Activated CD4-positive, alpha-beta T cell treated with anti-CD3 and anti-CD28 coated beads, Interleukin-2, amount 50 U/mL, for 1 hour (primary cell): ENCODE data around the gene TMEM205.

Experiments
- DNase-seq: peaks from one replicate; pipeline ENCODE4 v3.0.0-alpha.2; 2020

TMEM205 gene

DNA sequence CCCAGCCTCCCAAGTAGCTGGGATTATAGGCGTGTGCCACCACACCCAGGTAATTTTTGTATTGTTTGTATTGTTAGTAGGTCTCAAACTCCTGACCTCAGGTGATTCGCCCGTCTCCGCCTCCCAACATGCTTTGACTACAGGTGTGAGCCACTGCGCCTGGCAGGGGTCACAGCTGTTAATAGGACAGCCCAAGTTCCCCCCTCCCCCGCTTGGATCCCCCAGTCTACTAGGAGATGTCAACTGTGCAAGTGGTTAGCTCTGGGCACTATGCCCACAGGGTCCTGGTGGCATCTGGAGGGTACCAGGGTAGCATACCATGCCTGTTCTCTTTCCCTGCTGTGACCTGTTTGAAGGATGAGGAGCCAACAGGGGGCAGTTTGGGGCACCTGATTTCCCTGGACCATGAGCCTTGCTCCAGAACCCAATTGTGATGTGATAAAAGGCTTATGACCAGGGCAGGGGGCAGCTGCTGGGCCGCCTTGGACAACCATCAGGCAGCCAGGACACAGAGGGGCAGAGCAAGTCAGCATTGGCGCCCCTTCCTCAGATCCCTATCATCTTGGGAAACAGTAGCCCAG lies 50.3 kb downstream of the TMEM205 start, which contains the start of gene TSPAN16:
TSPAN16 (plus strand) TSS at position 496 of the 581 bp plus-strand sequence. CDS start 138 bp downstream, outside the sequence.
- DNase-seq: no peak

DNA sequence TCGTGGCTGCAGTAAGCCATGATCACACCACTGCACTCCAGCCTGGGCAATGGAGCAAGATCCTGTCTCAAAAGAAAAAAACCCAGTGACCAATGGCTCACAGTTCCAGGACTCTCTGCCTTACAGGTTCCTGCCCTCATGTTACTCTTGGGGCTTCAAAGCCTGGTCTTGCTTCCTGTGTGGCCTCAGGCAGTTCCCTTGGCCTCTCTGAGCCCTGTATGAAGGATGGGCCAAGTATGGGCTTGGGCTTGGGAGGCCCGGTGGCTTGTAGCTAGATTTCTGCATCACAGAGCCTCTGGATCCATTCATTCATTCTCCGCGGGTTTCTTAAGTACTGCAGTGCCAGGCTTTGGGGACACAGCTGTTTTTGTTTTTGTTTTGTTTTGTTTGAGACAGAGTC lies 50.9 kb downstream of the TMEM205 start:
- no peak for DNase-seq

DNA sequence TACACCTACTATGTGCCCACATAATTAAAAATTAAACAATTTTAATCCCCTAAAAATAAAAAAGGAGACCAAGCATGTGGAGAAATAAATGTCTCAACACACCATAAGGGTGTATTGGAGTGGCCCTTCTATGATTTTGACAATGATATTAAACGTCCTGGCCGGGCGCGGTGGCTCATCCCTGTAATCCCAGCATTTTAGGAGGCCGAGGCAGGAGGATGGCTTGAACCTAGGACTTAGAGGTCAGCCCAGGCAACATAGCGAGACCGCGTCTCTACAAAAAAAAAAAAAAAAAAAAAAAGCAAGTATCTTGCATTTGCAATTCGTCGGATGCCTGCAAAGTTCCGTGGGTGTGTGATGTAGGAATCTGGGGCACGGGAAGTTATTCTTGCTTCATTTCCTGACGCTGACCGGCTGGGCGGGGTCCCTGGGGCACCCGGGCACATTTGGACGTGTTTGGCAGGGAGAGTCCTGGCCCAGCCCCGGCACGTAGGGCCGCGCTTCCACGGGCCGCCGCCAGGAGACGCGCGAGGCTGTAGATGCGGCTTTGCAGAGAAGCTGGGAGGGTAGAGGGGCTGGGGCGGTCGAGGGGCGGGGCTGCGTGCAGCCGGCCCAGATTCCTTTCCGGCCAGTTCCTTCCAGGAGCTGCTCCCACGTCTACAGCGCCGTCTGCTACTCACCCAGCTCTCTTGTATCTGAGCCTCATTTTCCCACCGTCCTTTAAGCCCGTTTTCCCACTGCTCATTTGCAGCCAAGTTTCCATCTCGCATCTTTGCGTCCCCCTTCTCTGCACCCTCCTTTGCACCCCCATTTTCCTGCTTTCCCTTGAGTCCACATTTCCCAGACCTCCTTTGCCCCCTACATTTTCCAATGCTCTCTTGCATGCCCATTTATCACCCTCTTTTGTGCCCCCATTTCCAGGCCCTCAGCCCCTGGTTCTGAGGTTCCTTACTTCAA lies 52.4 kb downstream of the TMEM205 start:
- DNase-seq: peak; percentile 75
